ELF-1 (cell line): Measurements from ENCODE around the gene SUPT5H.

Experiments used
- DNase-seq: peaks from one replicate; pipeline ENCODE4 v3.0.0-alpha.2; 2016; ENCODE audit warnings: low read depth, low spot score

The SUPT5H gene

DNA sequence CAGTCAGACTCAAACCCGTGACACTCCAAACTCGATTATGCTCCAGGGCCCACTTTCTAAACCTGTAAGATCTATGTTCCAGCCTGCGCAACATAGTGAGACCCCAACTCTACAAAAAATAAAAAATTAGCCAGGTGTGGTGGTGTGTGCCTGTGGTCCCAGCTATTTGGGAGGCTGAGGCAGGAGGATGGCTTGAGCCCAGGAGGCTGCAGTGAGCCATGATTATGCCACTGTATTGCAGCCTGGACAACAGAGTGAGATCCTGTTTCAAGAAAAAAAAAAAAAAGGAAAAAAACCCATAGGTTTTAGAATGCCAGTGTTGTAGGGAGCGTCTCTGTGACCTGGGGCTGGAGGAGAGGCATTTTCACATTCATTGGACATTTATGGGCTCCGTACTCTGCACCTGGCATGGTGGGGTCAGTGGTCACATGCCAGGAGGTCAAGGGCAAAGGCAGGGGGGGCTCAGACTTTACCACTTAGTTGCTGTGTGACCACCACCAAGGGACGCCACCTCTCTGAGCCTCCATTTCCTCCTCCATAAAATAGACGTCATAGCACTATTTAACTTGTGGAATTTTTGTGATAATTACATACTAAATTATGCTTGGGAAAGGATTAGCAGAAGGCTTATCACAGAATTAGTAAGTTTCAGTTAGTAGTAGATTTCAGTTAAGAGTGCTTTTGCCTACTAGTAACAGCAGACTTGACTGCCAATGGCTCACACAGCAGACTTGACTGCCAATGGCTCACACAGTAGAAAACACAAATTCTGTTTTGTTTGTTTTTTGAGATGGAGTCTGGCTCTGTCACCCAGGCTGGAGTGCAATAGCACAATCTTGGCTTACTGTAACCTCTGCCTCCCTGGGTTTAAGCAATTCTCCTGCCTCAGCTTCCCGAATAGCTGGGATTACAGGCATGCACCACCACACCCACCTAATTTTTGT, 75.4 kb downstream of the SUPT5H start:
- no peak for DNase-seq

GRCh38 chr19:39524495-39524894, 79.1 kb downstream of the SUPT5H start:
- no peak for DNase-seq

DNA sequence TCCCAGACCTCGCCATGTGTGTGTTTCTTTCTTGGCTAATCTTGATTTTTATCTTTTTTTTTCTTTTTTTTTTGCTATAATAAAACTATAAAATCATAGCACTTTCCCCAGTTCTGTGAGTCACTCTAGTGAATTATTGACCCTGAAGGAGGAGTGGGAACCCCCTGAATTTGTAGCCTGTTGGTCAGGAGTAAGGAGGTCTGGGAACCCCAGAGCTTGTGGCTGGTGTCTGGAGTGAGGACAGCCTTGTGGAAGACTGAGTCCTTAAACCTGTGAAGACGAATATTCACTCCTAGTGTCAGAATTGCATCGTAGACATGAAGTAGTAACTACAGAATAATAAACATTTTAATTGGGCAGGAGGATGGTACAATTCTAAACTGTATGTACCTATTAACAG, 79.8 kb downstream of the SUPT5H start:
- DNase-seq = no peak
